GM18511 (cell line): ENCODE data around the gene KIF18A.

Experiments
- ATAC-seq: cut with Tn5 transposase; IDR thresholded peaks from one replicate; pipeline ENCODE4 v1.9.1; 2021; ENCODE audit warnings: mild to moderate bottlenecking, moderate library complexity; ENCODE audit not compliant: unreplicated experiment

The KIF18A gene

DNA sequence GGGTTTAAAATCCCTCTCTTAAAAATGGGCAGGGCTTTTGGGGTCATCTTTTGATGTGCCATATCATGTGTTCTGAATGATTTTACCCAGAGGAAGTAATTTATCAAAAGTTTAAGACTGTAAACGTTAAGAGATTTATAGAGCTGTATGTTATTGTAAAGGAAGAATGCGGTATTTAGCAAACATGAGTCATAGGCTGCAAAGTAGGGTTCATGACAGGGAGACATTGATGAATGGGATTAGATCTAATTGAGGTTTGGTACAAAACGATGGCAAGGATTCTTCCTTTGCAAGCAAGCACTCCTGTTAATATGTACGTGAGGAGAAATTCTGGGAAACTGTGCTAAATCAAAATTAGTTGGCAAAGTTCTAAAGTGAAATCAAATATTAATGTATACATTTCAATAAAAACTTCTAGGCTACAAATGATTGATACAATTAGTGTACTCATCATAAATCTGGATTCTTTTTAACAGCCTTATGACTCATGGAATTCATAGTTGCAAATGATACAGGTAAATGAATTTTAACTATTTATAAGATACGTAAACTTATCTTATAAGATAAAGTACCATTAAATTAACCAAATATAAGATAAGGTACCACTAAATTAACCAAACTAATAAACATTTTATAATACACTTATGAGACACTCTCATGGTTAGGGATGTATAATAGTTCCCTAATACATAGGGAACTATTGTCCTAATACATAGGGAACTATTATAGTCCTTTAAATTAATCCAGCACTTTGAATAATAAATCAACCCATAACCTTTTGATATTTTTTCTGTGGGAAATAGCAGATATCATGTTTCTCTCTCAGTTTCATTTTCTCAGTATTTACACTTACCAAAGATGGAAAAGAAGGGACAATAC, 58.4 kb downstream of the KIF18A start:
- ATAC-seq: no peak

DNA sequence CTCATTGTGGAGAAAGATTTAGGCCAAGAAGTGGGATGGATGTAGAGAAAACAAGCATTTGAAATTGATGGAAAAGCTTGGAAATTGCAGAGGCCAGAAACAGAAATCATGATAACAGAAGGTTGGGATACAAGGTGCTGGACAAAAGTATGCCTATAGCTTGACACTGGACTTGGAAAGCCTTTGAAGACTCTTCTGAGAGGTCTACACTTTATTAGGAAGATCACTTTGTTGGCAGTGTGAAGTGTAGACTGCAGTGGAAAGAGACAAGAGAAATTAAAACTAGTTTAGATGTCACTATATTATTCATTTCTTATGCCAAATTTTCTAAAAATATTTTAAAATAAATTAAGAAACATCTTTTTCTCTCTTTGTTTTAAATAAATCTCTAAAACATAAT, 59.1 kb downstream of the KIF18A start:
- no peak for ATAC-seq

DNA sequence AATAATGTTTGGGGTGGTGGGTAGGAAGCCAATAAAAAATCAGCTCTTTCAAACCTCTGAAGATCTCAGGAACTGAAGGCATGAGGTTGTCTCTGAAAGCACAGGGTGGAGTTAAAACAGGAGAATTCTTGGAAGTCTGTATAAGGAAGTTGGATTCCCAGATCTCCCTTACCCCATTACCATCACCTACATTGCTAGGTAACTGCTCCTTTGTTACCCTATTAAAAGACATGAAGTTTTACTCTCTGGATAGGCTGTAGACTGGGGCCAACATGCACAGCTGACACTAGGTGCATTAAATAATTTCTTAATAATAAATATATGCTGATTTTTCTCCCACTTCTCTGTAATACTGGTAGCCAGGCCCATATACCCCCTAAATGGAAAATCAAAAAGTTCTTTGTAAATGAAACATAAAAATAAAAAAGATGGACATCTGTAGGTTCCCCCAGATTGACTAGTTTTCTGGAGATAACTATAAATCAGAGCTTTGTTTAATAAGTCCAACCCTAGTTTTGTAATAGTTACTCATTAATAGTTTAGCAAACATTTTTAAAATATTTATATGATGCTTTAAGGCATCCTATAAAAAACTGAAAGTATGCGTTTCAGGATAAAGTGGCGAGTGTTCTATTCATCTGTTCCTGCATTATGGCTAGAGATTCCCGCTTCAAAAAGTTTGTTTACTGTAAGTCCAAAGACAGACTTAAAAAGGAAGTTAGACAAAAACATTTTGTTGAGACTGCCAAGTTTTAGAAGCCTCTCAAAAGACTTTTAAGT, 63.8 kb downstream of the KIF18A start:
- no peak for ATAC-seq

DNA sequence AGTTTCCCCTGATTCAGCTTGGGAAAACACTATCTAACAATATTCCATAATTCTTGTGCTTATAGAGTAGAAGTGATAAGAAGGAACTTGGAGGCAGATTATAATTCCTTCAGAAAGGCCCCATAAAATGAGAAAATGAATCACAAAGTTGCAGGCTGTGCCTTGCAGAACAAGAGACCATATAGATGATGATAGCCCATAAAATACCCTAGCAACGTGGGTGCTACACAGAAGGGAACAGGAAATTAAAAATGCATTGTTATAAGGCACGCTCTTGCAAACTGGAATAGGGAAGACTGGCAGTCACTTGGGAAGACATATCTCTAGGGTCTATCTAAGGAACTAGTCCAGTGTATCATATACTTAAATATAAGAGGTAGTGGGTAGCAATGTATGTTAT, 67.6 kb downstream of the KIF18A start:
- ATAC-seq: no peak

DNA sequence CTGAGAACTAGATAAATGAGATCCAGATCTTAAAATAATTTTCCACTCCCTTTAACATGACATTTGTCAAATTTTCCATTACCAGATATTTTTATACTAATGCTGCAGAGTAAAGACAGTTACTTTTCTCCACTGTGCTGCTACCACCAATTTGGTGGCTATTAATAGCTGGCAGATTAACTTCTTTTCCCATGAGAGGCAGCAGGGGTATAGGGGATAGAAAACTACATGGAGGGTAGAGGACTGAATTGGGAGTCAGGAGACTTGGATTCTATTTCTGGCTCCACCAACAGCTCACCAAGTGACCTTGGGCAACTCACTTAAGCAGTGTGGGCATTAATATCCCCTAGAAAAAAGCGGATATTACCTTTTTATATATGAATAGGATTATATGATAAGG, 69.2 kb downstream of the KIF18A start:
- ATAC-seq: no peak

DNA sequence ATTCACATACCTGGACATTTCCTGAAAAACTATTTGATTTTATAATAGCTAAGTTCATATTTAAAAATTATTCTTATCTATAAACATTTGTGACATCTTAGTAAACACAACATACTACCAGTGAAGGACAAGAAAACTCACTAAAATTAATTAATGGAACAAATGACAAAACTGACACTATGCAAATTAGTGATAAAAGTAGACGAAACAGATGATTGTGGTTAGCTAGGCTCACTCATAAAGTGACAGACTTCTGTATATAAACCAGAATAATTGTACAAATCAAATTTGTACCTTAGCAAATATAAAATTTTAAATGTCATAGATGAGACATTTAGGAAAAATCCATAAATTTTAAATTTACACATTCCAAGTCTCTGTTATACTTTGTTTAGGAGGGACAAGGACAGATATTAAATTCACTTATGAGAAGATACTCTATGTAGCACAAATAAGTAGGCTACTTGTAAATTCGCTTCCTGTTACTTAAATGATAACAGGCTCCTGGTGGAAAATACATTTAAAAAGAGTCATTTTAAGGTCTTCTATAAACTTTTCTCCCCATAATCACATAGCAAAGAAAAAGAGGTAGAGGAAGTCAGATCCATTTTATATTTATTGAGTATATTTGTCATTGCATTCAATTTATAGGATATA, 81.2 kb downstream of the KIF18A start:
- ATAC-seq: peak; percentile 93

DNA sequence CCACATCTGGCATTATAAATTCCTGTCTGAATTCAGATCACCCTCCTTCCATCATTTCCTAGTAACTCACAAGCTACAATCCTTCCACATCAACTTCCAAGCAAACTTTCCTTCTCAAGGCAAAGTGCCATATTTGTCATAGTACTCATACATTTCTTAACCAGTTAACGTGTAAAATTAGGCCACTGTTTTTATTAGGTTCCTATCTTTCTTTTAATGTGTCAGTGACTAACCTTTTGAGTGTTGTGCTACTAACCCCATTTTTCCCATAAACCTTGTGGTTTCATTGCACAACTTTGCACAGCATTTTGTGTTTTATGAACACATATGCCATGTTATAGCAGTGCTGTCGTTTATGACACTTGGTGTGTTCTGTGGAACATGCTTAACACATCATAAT, 90.1 kb downstream of the KIF18A start:
- no peak for ATAC-seq

DNA sequence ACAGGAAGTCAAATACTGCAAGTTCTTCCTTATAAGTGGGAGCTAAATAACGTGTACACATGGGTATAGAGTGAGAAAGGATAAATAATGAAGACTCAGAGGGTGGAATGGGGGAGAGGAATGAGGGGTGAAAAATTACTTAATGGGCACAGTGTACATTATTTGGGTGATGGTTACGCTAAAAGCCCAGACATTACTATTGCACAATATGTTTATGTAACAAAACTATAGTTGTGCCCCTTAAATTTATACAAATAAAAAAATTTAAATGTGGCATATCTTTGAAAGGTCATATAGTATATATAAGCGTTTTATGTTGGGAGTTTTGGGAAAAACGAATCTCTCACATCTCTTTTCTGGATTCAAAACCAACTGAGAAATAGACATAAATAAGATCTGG, 96.1 kb downstream of the KIF18A start:
- ATAC-seq: no peak

DNA sequence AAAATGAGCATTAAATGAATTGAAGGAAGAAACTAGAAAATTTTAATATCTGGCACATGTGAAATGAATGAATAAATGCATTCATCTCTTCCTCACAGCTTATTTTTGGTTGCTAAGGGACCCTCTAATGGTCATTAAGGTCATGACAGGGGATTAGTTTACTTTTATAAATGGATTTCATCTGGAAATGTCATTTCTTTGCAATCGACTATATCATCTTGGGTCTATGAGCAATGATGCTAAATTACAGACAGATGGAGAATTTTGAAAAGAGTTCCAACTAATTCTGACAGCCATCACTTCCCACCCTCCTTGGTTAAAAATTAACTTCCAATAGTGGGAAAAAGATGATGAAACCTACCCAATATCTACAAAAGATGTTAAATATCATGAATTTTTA, 98.0 kb downstream of the KIF18A start:
- no peak for ATAC-seq

DNA sequence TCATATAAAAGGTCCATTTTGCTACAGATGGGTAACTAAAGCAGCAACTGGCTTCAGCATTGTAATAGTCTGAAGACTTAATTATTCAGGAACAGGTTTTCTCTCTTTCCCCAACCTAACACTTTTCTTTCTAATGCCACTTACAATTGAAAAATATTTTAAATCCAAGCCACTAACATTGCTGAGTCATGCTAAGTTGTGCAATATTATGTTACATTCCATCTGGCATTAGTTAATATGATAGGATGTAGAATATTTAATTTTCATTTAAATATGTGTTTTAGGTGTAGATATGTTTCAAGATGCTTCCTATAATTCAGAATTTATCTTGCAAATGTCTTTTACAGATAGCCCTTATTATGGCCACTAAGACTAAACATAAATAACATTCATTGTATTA, 98.6 kb downstream of the KIF18A start:
- no peak for ATAC-seq

DNA sequence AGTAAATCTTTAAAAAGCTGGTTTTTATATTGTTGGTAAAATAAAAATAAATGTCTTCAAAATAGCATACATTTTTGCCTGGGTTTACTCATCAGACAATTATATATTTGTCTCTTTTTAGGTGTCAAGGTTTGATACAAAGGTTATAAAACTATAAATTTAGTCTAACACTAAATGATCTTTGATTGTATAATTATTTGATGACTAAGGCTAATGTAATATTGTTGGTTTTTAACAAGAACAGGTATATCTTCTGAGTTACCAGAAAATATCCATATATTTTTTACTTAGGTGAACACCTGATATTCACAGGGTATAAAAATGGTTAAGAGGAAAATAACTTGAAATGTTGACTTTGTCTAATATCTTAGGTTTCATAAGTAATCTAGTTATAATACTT, 104.3 kb downstream of the KIF18A start:
- no peak for ATAC-seq

DNA sequence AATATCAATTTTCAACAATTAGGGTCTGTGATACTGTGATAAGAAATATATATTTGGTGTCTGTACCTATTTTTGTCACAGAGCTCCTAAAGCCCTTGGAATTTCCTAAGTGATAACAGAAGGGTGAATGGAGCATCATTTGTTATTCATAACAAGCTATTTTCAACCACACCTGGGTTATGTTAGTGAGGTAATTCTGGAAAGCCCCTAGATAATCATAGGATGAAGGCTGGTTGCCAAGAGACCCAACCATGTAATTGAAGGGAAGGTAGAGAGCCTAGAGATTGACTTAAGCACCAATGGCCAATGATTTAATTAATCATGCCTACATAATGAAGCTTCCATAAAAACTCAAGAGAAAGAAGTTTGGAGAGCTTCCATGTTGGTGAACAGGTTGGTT, 109.4 kb downstream of the KIF18A start:
- no peak for ATAC-seq

DNA sequence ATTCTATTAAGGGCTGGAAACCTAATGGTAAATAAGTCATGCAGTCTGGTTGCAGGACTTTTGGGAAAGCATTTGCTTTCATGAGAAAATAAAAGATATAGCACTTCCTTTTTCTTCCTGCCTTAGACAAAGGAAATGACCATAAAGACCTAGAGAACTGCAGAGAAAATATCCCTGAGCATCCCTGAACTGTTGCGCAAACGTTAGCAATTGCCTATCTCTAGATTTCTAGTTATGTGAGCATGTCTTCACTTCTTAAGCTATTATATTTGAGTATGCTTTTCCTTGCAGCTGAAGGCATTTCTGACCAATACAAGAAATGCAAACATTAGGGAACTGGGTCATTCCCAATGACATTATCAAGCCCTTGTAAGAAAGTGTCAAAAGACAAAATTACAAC, 110.6 kb downstream of the KIF18A start:
- ATAC-seq: no peak

DNA sequence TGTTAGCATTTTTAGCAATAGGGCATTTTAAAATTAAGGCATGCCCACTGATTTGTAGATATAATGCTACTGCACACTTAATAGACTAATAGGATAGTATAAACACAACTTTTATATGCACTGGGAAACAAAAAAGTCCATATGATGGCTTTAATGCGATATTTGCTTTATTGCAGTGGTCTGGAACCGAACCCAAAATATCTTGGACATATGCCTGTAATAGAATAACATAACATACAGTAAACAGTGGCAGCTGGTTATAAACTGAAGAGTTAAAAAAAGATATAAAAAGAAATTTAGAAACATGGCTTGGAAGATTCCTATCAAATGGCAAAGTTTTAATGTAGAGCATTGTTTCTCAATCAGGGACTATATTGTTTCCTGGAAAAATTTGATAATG, 111.9 kb downstream of the KIF18A start:
- ATAC-seq: no peak

DNA sequence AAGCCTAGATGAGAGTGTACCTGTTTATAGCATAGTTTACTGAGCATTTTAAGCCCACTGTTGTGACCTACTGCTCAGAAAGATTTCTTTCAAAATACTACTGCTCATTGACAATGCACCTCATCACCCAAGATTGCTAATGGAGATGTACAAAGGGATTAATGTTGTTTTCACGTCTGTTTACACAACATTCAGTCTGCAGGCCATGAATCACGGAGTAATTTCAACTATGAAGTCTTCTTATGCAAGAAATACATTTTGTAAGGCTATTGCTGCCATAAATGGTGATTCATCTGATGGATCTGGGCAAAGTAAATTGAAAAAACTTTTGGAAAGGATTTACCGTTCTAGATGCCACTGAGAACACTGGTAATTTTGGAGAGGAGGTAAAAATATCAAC, 112.9 kb downstream of the KIF18A start:
- ATAC-seq: no peak

DNA sequence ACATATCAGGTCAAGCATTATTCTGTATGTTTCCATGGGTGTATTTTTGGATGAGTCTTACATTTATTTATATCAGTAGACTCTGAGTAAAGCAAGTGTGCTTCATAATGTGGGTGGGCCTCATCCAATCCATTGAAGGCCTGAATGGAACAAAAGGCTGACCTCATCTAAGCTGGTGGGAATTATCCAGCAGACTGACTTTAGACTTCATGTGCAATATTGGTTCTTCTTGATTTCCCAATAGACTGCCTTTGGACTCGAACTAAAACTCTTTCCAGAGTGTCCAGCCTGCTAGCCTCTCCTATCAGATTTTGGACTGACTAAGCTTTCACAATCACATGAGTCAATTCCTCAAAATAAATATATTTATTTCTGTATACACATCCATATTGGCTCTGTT, 116.2 kb downstream of the KIF18A start:
- ATAC-seq: no peak

DNA sequence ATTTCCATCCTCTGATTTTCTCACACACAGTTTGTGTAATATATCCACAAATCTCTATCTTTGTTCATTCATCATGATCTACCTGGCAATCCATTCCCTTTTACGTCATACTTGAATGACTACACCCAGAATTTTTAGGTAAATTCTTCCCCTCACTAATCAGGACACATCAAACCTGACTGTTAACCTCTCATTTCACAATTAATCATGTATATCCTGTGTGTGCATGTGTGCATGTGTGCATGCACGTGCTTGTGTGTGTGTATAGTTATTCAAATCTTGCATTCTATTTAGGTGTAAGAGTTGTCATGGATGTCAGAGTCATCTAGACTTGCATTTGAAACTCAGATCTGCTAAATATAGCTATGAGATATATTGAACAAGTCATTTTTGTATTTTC, 130.4 kb downstream of the KIF18A start:
- no peak for ATAC-seq

DNA sequence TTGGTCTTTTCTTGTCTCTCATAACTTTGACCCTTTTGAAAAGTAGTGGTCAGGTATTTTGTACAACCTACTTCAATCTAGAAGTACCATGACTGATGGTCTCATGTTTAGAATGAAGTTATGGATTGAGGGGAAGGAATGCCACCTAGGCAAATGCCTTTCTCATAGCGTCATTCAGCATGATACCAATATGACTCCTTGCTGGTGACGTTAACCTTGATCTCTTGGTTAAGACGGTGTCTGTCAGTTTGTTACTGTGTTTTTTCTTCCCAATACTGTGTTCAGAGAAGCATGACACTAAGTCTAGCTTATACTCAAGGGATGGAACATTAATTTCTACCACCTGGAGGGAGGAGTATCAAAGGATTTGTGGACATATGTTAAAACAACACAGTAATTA, 130.9 kb downstream of the KIF18A start:
- ATAC-seq: no peak

DNA sequence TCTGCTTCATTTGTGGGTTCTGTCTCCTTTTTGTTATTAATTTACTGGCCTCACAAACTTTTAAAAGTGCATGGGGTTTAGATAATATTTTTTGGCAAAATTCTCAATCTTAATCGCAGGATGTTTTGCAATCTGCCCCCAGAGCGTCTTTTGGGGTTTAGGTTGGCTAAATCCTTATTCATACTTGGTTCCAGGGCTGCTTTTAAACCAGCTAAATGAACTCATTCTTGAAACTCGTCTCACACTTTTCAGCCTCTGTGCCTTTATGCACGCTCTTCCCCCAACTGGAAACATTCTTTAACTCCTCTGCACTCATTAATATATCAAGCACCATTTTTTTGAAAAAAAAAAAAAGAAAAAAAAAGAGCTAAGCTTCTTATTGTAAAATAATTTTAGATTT, 131.7 kb downstream of the KIF18A start:
- ATAC-seq: no peak

DNA sequence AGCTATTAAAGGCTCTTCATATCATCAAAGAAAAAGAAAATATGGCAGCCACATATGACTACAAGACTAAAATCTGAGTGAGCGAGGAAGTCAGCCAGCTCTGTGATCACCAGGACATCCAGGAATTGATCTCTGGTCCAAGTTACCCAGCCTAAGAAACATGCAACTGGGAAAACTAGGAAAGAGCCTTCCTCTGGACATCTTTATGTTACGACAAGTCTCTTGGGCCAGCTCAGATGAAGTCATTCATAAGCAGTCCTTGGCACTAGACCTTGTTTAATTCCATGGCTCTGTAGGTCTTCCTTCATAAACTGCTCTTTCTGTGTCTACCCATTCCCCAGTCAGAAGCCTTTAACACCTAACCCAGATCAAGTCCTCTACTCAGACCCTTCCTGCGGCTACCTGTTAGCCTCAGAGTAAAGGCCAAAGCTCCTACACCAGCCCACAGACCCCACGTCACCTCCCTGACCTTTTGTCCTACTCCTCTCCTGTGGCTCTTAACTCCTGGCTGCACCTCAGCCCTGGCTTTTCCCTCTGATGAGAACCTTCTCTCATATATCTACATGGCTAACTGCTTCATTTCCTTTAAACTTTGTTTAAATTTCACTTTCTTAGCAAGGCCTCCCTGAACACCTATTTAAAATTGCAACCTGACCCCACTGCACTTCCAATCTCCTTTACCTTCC, 134.0 kb downstream of the KIF18A start:
- no peak for ATAC-seq

DNA sequence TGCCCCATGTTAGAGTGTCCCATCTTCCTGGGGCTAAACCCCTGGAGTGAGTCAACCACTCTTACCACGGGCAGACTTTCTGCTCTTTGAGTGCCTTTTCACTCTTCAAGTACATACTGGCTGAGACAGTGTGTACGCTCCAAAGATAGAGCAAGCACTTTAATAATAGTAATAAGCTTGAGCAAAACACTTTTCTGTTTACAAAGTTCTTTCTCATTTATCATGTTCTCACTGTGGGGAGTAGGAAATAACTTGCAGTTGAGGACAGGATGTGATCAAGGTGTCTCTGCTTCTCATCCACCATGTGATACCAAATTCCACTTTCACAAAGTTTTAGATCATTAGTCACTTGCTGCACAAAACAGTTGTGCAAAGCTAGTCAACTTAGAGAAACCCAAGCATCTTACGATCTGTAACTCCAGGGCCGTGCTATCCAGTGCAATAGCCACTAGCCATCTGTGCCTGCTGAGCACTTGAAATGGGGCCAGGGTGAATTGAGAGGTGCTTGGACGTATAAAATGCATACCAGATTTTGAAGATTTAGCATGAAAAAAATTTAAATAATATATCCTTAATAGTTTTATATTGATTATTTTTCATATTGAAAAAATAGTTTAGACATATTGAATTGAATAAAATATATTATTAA, 135.3 kb downstream of the KIF18A start:
- no peak for ATAC-seq
